CD4-positive, alpha-beta T cell treated with Interleukin-2 at 100 ng/mL for 4 hours (primary cell): ENCODE results near the gene ODAD4.
"Not testable (repeated sequence)": the region's sequence is repeated elsewhere in the genome, so short reads cannot be mapped to it uniquely, and the experiment has no call there.

Source experiments
- DNase-seq: peaks from one replicate; pipeline ENCODE4 v3.0.0-alpha.2; 2020; ENCODE audit warnings: low spot score

The ODAD4 gene

DNA sequence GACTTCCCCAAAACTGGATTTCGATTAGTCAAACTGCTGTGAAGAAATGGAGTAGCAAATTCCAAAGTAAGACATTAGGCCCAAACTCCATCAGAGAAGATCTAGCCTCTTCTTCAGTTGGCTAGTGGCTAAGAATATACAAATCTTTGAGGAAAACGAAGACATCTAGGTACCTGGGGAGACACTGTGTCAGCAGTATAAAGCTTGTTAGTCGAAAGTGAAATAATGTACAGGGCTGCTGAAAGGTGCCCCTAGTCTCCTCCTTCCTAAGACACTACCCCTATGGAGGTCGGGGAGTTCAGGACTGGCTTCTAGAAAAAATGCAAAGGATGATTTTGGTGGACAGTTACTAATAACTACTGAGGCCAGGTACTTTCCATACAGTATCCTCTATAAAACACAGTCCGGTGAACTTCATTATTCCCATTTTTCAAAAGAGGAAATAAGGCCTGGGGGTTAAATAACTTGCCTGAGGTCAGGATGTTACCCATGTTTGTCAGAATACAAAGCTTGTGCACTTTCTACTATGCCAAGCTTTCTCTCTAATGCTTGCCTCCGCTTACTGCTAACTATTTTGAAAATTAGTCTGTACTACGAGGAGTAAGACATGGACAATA is 71.9 kb downstream of the ODAD4 start:
- DNase-seq = no peak

DNA sequence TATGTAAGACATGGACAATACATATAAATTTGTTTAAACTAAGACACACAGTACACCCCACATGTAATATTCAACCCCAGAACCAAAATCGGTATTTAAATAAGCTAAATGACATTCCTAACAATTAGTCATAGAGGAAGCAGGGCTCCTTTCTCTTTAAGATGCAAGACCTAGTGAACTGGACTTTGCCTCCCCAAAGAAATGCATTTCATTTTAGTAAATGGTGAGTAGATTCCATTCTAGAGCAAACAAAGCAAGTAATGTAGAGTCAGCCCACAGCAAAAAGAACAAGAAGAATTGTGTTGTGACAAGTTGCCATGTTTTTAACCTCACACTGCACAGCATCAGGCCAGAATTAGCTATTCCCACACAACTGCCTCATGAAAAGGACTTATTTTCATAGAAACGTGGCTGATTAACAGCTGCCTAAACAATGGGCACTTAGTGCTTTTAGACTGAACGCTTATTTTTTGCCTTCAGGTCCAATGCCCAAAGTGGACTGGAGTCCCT is 72.4 kb downstream of the ODAD4 start:
- no peak for DNase-seq

GRCh38 chr17:42005166-42005565 is 74.7 kb downstream of the ODAD4 start:
- no peak for DNase-seq

- DNase-seq = no peak
Observed at GRCh38 chr17:42009170-42009569, 78.8 kb downstream of the ODAD4 start.

GRCh38 chr17:42010266-42010680 is 79.9 kb downstream of the ODAD4 start:
- DNase-seq = not testable (repeated sequence)

GRCh38 chr17:42010898-42011516 is 80.6 kb downstream of the ODAD4 start:
- no peak for DNase-seq

DNA sequence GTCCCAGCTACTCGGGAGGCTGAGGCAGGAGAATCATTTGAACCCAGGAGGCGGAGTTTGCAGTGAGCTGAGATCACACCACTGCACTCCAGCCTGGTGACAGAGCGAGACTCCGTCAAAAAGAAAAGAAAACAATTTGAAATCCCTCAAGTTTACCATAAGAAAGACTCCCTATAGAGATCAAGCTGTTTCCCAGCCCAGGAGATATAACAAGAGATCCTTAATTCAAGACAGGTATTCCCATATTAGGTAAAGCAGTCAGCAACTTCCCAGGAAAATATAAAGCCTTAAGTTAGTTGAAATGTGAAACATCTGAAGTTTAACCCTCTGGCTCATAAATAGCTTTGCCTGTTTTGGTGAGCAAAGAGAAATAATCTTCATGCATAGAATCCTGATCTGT is 81.9 kb downstream of the ODAD4 start:
- not testable (repeated sequence) for DNase-seq

GRCh38 chr17:42013740-42014139 is 83.3 kb downstream of the ODAD4 start:
- DNase-seq = not testable (repeated sequence)
